ENCODE measurements around the gene SLC16A5. TPM values are rescaled to one million over a fixed set of nuclear protein-coding genes. Genes with fewer than 3 reads are reported as not detected.

Gene SLC16A5
- total RNA-seq, 1 experiment from 2014 or later = 32.4 TPM

DNA sequence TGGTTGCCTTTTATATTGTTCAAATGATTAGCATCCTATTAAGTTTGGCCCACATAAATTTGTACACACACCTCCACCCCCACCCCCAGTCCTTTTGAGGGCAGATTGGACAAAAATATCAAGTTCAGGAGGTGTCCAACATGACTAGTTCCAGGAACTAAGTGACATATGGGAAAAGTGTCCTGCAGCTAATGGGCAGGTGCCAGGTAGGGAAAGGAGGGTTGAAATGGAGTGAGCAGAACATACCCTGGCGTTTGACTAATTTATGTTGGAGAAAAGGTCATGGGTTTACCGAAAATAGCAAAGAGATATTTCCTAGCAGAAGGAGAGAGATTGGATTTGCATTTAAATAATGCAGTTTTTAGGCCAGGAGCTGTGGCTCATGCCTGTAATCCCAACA lies 35.8 kb upstream of the SLC16A5 start (continued):
- TF ChIP-seq PRDM15 (CRISPR knock-in tag; IDR thresholded peaks at IDR 0.05) = no peak
- no peak for TF ChIP-seq ZNF396 (CRISPR knock-in tag; IDR thresholded peaks at IDR 0.05; ENCODE audit: borderline replicate concordance)
- TF ChIP-seq, protein P1, sequence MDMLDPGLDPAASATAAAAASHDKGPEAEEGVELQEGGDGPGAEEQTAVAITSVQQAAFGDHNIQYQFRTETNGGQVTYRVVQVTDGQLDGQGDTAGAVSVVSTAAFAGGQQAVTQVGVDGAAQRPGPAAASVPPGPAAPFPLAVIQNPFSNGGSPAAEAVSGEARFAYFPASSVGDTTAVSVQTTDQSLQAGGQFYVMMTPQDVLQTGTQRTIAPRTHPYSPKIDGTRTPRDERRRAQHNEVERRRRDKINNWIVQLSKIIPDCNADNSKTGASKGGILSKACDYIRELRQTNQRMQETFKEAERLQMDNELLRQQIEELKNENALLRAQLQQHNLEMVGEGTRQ (CRISPR knock-in tag; IDR thresholded peaks at IDR 0.05) = no peak
- TF ChIP-seq ETV6 (CRISPR knock-in tag; IDR thresholded peaks at IDR 0.05) = no peak
- TF ChIP-seq, protein P2, sequence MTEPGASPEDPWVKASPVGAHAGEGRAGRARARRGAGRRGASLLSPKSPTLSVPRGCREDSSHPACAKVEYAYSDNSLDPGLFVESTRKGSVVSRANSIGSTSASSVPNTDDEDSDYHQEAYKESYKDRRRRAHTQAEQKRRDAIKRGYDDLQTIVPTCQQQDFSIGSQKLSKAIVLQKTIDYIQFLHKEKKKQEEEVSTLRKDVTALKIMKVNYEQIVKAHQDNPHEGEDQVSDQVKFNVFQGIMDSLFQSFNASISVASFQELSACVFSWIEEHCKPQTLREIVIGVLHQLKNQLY (CRISPR knock-in tag; IDR thresholded peaks at IDR 0.05) = no peak
- no peak for TF ChIP-seq GRHL2 (CRISPR knock-in tag; IDR thresholded peaks at IDR 0.05; ENCODE audit: insufficient replicate concordance, severe bottlenecking)
- TF ChIP-seq SMAD4 (CRISPR knock-in tag; IDR thresholded peaks at IDR 0.05) = no peak
- TF ChIP-seq E2F4 (CRISPR knock-in tag; IDR thresholded peaks at IDR 0.05; ENCODE audit: borderline replicate concordance, low read depth) = no peak
- TF ChIP-seq, protein P3, sequence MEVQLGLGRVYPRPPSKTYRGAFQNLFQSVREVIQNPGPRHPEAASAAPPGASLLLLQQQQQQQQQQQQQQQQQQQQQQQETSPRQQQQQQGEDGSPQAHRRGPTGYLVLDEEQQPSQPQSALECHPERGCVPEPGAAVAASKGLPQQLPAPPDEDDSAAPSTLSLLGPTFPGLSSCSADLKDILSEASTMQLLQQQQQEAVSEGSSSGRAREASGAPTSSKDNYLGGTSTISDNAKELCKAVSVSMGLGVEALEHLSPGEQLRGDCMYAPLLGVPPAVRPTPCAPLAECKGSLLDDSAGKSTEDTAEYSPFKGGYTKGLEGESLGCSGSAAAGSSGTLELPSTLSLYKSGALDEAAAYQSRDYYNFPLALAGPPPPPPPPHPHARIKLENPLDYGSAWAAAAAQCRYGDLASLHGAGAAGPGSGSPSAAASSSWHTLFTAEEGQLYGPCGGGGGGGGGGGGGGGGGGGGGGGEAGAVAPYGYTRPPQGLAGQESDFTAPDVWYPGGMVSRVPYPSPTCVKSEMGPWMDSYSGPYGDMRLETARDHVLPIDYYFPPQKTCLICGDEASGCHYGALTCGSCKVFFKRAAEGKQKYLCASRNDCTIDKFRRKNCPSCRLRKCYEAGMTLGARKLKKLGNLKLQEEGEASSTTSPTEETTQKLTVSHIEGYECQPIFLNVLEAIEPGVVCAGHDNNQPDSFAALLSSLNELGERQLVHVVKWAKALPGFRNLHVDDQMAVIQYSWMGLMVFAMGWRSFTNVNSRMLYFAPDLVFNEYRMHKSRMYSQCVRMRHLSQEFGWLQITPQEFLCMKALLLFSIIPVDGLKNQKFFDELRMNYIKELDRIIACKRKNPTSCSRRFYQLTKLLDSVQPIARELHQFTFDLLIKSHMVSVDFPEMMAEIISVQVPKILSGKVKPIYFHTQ (CRISPR knock-in tag; IDR thresholded peaks at IDR 0.05) = no peak
- TF ChIP-seq JUN (CRISPR knock-in tag; IDR thresholded peaks at IDR 0.05) = no peak
- TF ChIP-seq ZNF232 (CRISPR knock-in tag; IDR thresholded peaks at IDR 0.05) = no peak
- no peak for TF ChIP-seq GTF2I (CRISPR knock-in tag; conservative IDR thresholded peaks at IDR 0.05)

- POLR2A ChIA-PET = interaction anchor here (0.6 to 1.3 kb wide), 2 partner anchors 47 to 72 kb away, joined by 3 read pairs; partner anchors contain the start of genes MRPL58 and NT5C
- peak overlapping the region; percentile 15; the same call in 1 of the 2 replicates for H3K27ac Mint-ChIP-seq
- H3K27me3 Mint-ChIP-seq (ENCODE audit: low read depth) = no peaks in the 10 kb centered on the region
- no peaks in the 10 kb centered on the region for H3K9me3 Mint-ChIP-seq
- CTCF ChIA-PET = interaction anchor here (0.5 to 3.1 kb wide), 25 partner anchors 9 to 211 kb away, joined by 3 to 13 read pairs (median 6); partner anchors contain the start of genes ARMC7, MIF4GD, MRPL58 and NT5C
- H3K4me1 Mint-ChIP-seq = no peaks in the 10 kb centered on the region
- DNase-seq (ENCODE audit: low spot score) = no peak
- peaks cover 68% of the 10 kb centered on the region for H3K36me3 Mint-ChIP-seq
- ATAC-seq = peak; percentile 55
- no peak overlapping the region for H3K4me3 Mint-ChIP-seq
- no peak for TF ChIP-seq ETV6 (CRISPR knock-in tag; IDR thresholded peaks at IDR 0.05)
- TF ChIP-seq ZNF423 (CRISPR knock-in tag; IDR thresholded peaks at IDR 0.05) = no peak
- TF ChIP-seq FOXP1 (CRISPR knock-in tag; IDR thresholded peaks at IDR 0.05; ENCODE audit: borderline replicate concordance) = no peak
- TF ChIP-seq ELF4 (CRISPR knock-in tag; IDR thresholded peaks at IDR 0.05; ENCODE audit: low read depth) = no peak
- TF ChIP-seq GRHL2 (CRISPR knock-in tag; IDR thresholded peaks at IDR 0.05; ENCODE audit: insufficient replicate concordance, severe bottlenecking) = no peak
- no peak for TF ChIP-seq ZNF121 (CRISPR knock-in tag; IDR thresholded peaks at IDR 0.05)
- TF ChIP-seq TEAD4 (CRISPR knock-in tag; IDR thresholded peaks at IDR 0.05) = no peak
Observed at GRCh38 chr17:75059369-75060345, 28.1 kb upstream of the SLC16A5 start.
